ENCODE results near the gene TMEM178B. TPM values are rescaled to one million over a fixed set of nuclear protein-coding genes. Genes with fewer than 3 reads are reported as not detected.

The TMEM178B gene
- total and polyA plus RNA-seq, 2 of the 4 experiments (the other 2 are of a cell fraction), result under 0.01 to 0.05 TPM

- ChIA-PET CTCF (no interaction called here), POLR2A (ENCODE audit: unreplicated experiment) (no interaction called here)
- no peak overlapping the region for H4K5ac ChIP-seq (ENCODE audit: low read depth, low read length)
- no peak overlapping the region for H4K8ac ChIP-seq (ENCODE audit: low read depth in 2 of 2, low read length in 2 of 2)
- H3K56ac ChIP-seq (ENCODE audit: extremely low read depth, insufficient read depth, low read length), result no peak overlapping the region
- intact Hi-C loops (cut with micrococcal nuclease) (no loop called here), dilution Hi-C loops (cut with HindIII; ENCODE audit: low sequenced_read_pairs, unreplicated experiment) (no loop called here), in situ Hi-C loops (cut with MboI; ENCODE audit: low sequenced_read_pairs) (no loop called here)
- peak overlapping the region; percentile 26 for H2BK5ac ChIP-seq (ENCODE audit: low read depth, low read length, poor library complexity, severe bottlenecking)
- peak overlapping the region; percentile 56 for H2AFZ ChIP-seq (replicated peaks; ENCODE audit: low read length, poor library complexity)
- H3K9ac ChIP-seq (ENCODE audit: low read depth, low read length), result no peak overlapping the region
- DNase-seq (no peak), ATAC-seq (ENCODE audit: low read depth) (no peak)
- H3K79me1 ChIP-seq (ENCODE audit: low read depth in 1 of 2, low read length in 2 of 2), result no peaks in the 10 kb centered on the region; a peak in 1 of 4 replicates
- no peak overlapping the region for H3K4ac ChIP-seq (ENCODE audit: low read depth, low read length)
- BruUV-seq (replicated peaks), result no TSS peak
- H3K23ac ChIP-seq (ENCODE audit: low read depth, low read length), result no peak overlapping the region
- no peaks in the 10 kb centered on the region for H4K20me1 ChIP-seq (ENCODE audit: insufficient read depth, low read length)
- no peak overlapping the region for H3K27ac ChIP-seq (ENCODE audit: insufficient read depth, low read length)
- H3K27me3 ChIP-seq (ENCODE audit: control insufficient read depth, insufficient read depth, low read length), result no peaks in the 10 kb centered on the region
- no peak overlapping the region for H2BK15ac ChIP-seq (ENCODE audit: low read depth, low read length)
- no peak for TF ChIP-seq CHD1 (IDR thresholded peaks at IDR 0.05; ENCODE audit: low read depth, low read length)
- TF ChIP-seq CTCF (conservative IDR thresholded peaks at IDR 0.05; ENCODE audit: low read depth, low read length), result no peak
- no peak for TF ChIP-seq RCOR1 (IDR thresholded peaks at IDR 0.05; ENCODE audit: insufficient replicate concordance, low read length)
- no peak for TF ChIP-seq RAD21 (IDR thresholded peaks at IDR 0.05; ENCODE audit: low read length)
- no peak for TF ChIP-seq ELK1 (IDR thresholded peaks at IDR 0.05; ENCODE audit: borderline replicate concordance, low read depth, low read length)
- no peak for TF ChIP-seq SMC3 (IDR thresholded peaks at IDR 0.05; ENCODE audit: low read depth, low read length)
- TF ChIP-seq USF2 (IDR thresholded peaks at IDR 0.05; ENCODE audit: low read depth, low read length), result no peak
- no peak for TF ChIP-seq MXI1 (IDR thresholded peaks at IDR 0.05; ENCODE audit: borderline replicate concordance, low read depth, low read length)
- no peak for TF ChIP-seq MAFK (IDR thresholded peaks at IDR 0.05; ENCODE audit: low read depth, low read length)
- TF ChIP-seq POLR2A (IDR thresholded peaks at IDR 0.05; ENCODE audit: low read depth, low read length), result no peak
- no peak overlapping the region for H2AK5ac ChIP-seq (ENCODE audit: low read depth, low read length)
- H3K36me3 ChIP-seq (ENCODE audit: control insufficient read depth, insufficient read depth, low read length), result no peaks in the 10 kb centered on the region
- no peak overlapping the region for H2BK120ac ChIP-seq (ENCODE audit: low read depth, low read length)
- H3K4me2 ChIP-seq (ENCODE audit: low read depth, low read length), result no peak overlapping the region
- H2AK9ac ChIP-seq (replicated peaks; ENCODE audit: low read depth, low read length, poor library complexity), result no peak overlapping the region
- no peak overlapping the region for H3K4me3 ChIP-seq (ENCODE audit: insufficient read depth, low read depth, low read length)
- no peaks in the 10 kb centered on the region; the same call in 1 of the 2 replicates for H3K4me1 ChIP-seq (ENCODE audit: control insufficient read depth, insufficient read depth, low read length)
- no peak overlapping the region for H4K91ac ChIP-seq (ENCODE audit: insufficient read depth, low read depth, low read length)
- no peak overlapping the region for H2BK20ac ChIP-seq (ENCODE audit: low read depth, low read length)
- WGBS, 2 experiments (ENCODE audit: extremely low coverage in 2 of 2, insufficient read length in 1 of 2), result 62% methylated on average over 8 of the region's 14 CpGs; no CpG with 5 or more reads in 1 of the 2 experiments
- peaks cover 10% of the 10 kb centered on the region; the same call in 1 of the 2 replicates for H3K9me3 ChIP-seq (ENCODE audit: control insufficient read depth, insufficient read depth, low read length)
- no peak overlapping the region for H3K18ac ChIP-seq (ENCODE audit: low read depth, low read length)
- H3K14ac ChIP-seq (replicated peaks; ENCODE audit: low read depth, low read length), result no peak overlapping the region
- H3K9me1 ChIP-seq (ENCODE audit: insufficient read depth, low read length), result no peaks in the 10 kb centered on the region
These were observed 88.0 kb downstream of the TMEM178B start for GRCh38 chr7:141161550-141162535.

Data from IMR-90 (cell line).